Astrocyte of the cerebellum (primary cell): ENCODE results near the gene DIAPH2.

Experiments
- DNase-seq: peaks from one replicate; pipeline ENCODE4 v3.0.0-alpha.2; 2011; ENCODE audit warnings: low read depth
- H3K4me3 ChIP-seq: 2 replicates; pipeline ENCODE4 v1.5.1; 2011; ENCODE audit warnings: mild to moderate bottlenecking, low read depth, low read length, moderate library complexity
- CTCF ChIP-seq: IDR thresholded peaks from 2 replicates; pipeline ENCODE4 v1.5.1; 2012; ENCODE audit warnings: low read length, low read depth, moderate library complexity, mild to moderate bottlenecking; ENCODE audit errors: missing control alignments
- in situ Hi-C: cut with HindIII; loops from 2 replicates; pipeline ENCODE4 v1.10.0; 2017; ENCODE audit warnings: low sequenced_read_pairs

DIAPH2 gene

GRCh38 chrX:97070346-97070745 is 385.7 kb downstream of the DIAPH2 start:
- no peak for DNase-seq
- TF ChIP-seq CTCF: no peak
- H3K4me3 ChIP-seq: no peak overlapping the region
- in situ Hi-C loops: no loop called here

GRCh38 chrX:97074400-97074799 is 389.8 kb downstream of the DIAPH2 start:
- TF ChIP-seq CTCF: no peak
- in situ Hi-C loops: no loop called here
- DNase-seq: peak; percentile 9
- H3K4me3 ChIP-seq: no peak overlapping the region

DNA sequence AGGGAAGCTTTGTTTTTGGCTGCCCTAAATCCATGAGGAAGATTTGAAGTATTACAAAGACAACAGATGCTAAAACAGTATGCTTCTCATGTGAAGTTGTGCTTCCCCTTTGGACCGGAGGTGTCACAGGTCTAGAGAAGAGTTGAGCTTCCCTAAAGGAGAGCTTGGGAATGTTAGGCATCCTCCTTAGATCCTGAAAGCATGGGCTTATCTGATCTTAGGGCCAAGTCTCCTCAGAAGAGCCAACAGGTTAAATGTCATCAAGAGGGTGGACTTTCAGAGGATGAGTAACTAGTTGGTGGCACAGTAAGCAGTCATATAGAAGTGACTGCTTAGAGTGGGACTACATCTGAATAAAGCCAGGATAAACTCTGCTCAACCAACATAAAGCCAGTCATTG is 404.5 kb downstream of the DIAPH2 start:
- DNase-seq: no peak
- no peak overlapping the region for H3K4me3 ChIP-seq
- TF ChIP-seq CTCF: no peak
- in situ Hi-C loops: no loop called here

DNA sequence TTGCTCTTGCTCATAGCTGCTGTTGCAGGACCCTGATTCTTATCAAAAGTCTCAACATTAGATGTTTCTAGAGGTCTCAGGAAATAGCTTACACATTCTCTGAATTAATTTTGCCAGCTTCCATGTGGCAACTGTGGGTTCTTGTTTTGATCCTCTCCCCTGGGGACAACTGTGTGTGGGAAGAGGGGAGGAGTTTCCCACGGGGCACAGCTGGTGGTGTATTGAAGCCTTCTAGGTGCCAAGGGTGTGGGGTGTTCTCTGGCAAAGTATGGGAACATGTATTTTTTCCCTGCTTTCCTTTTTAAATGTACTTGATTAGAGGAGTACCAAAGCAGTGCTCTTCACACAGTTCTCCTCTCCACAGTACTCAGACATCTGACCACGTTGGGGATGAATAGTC is 411.7 kb downstream of the DIAPH2 start:
- TF ChIP-seq CTCF: no peak
- DNase-seq: no peak
- H3K4me3 ChIP-seq: no peak overlapping the region
- in situ Hi-C loops: no loop called here

DNA sequence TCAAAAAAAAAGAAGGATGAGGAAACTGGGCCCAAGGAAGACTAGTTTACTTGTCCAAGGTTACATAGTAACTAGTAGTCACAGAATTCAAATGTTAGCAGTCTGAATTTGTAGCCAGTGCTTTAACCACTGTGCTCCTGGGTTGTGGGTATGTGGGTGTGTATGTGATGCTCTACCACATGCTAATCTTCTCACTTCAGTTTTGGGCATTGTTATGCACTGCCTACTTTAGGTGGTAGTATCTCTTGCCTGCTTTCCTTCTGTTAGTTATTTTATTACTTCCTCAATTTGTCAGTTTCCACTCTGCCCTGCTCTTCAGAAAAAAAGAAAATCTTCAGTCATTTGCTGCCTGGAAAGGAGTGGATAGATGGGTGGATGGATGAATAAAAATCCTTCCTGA is 418.3 kb downstream of the DIAPH2 start:
- in situ Hi-C loops: no loop called here
- no peak for DNase-seq
- H3K4me3 ChIP-seq: no peak overlapping the region
- no peak for TF ChIP-seq CTCF

- in situ Hi-C loops: no loop called here
- TF ChIP-seq CTCF: no peak
- DNase-seq: no peak
- no peak overlapping the region for H3K4me3 ChIP-seq
Measured at GRCh38 chrX:97109730-97110129, 425.1 kb downstream of the DIAPH2 start.

GRCh38 chrX:97117572-97117971 is 432.9 kb downstream of the DIAPH2 start:
- in situ Hi-C loops: no loop called here
- no peak for DNase-seq
- no peak for TF ChIP-seq CTCF
- no peak overlapping the region for H3K4me3 ChIP-seq
